HEK293 (cell line): ENCODE measurements around the gene RCN2.

ENCODE experiments used
- CTCF ChIA-PET: fragments of 350-600 bp; formaldehyde crosslinking; extraction: SDS; loops from one replicate; lab custom pipeline; 2021; ENCODE audit warnings: antibody characterized with exemption; lab: Yijun Ruan, JAX
- POLR2A ChIA-PET: fragments of 300-600 bp; formaldehyde crosslinking; extraction: SDS; loops from one replicate; lab custom pipeline; 2020; ENCODE audit warnings: antibody characterized with exemption, inconsistent platforms; lab: Yijun Ruan, JAX
- H3K27ac ChIP-seq: fragments of 200-500 bp; sonication (Bioruptor generic); 2 replicates; pipeline ENCODE4 v1.5.1; 2014; ENCODE audit warnings: low read depth, low read length, control low read depth, inconsistent platforms; ENCODE audit errors: extremely low read depth
- H3K36me3 ChIP-seq, 2 experiments: fragments of 200-500 bp in 1 of 2; sonication (Bioruptor generic) in 1 of 2; 1 replicate in 1 of 2; 2 replicates in 1 of 2; pipeline ENCODE4 v1.5.1; 2014 to 2017; ENCODE audit warnings: inconsistent platforms in 2 of 2, low read length in 2 of 2; ENCODE audit not compliant: control insufficient read depth in 2 of 2, insufficient read depth in 1 of 2
- H3K4me1 ChIP-seq: fragments of 200-500 bp; sonication (Bioruptor generic); 2 replicates; pipeline ENCODE4 v1.5.1; 2014; ENCODE audit warnings: mild to moderate bottlenecking, low read length, inconsistent platforms; ENCODE audit not compliant: control insufficient read depth, insufficient read depth
- H3K4me3 ChIP-seq: 2 replicates; pipeline ENCODE4 v1.5.1; 2011; ENCODE audit warnings: low read depth, mild to moderate bottlenecking, control low read depth, low read length, moderate library complexity
- H3K9me3 ChIP-seq: fragments of 200-500 bp; sonication (Bioruptor generic); 2 replicates; pipeline ENCODE4 v1.5.1; 2014; ENCODE audit warnings: low read depth, low read length, inconsistent platforms; ENCODE audit not compliant: control insufficient read depth, insufficient read depth
- ATF2 ChIP-seq: fragments of 450-650 bp; formaldehyde crosslinking; IDR thresholded peaks from 2 replicates; pipeline ENCODE4 v1.5.1; 2016; ENCODE audit warnings: missing biosample characterization, missing genetic modification characterization, low read depth
- FEZF1 ChIP-seq: fragments of 450-650 bp; formaldehyde crosslinking; IDR thresholded peaks from 2 replicates; pipeline ENCODE4 v1.5.1; 2016; ENCODE audit warnings: missing biosample characterization, missing genetic modification characterization
- GLI2 ChIP-seq: fragments of 450-650 bp; formaldehyde crosslinking; IDR thresholded peaks from 2 replicates; pipeline ENCODE4; 2017; ENCODE audit warnings: missing biosample characterization, missing genetic modification characterization, low read depth, borderline replicate concordance
- GLIS1 ChIP-seq: fragments of 450-650 bp; formaldehyde crosslinking; IDR thresholded peaks from 2 replicates; pipeline ENCODE4 v1.5.1; 2016; ENCODE audit warnings: missing biosample characterization, missing genetic modification characterization
- KLF17 ChIP-seq: fragments of 450-650 bp; formaldehyde crosslinking; IDR thresholded peaks from 2 replicates; pipeline ENCODE4 v1.5.1; 2016; ENCODE audit warnings: missing biosample characterization, missing genetic modification characterization
- PRDM6 ChIP-seq: fragments of 450-650 bp; formaldehyde crosslinking; IDR thresholded peaks from 2 replicates; pipeline ENCODE4 v1.5.1; 2017; ENCODE audit warnings: missing biosample characterization, missing genetic modification characterization
- SCRT2 ChIP-seq: fragments of 450-650 bp; formaldehyde crosslinking; IDR thresholded peaks from 2 replicates; pipeline ENCODE4 v1.5.1; 2016; ENCODE audit warnings: missing biosample characterization, missing genetic modification characterization
- SP7 ChIP-seq: fragments of 450-650 bp; formaldehyde crosslinking; IDR thresholded peaks from 2 replicates; pipeline ENCODE4 v1.5.1; 2016; ENCODE audit warnings: missing biosample characterization, missing genetic modification characterization
- ZBTB8A ChIP-seq: fragments of 450-650 bp; formaldehyde crosslinking; IDR thresholded peaks from 2 replicates; pipeline ENCODE4 v1.5.1; 2016; ENCODE audit warnings: missing biosample characterization, missing genetic modification characterization
- ZNF184 ChIP-seq: fragments of 450-650 bp; IDR thresholded peaks from 2 replicates; pipeline ENCODE4 v1.5.1; 2018; ENCODE audit warnings: missing biosample characterization, mild to moderate bottlenecking, missing genetic modification characterization
- ZNF2 ChIP-seq: fragments of 450-650 bp; formaldehyde crosslinking; IDR thresholded peaks from 2 replicates; pipeline ENCODE4 v1.5.1; 2016; ENCODE audit warnings: missing biosample characterization, missing genetic modification characterization
- ZNF280C ChIP-seq: fragments of 450-650 bp; formaldehyde crosslinking; IDR thresholded peaks from 2 replicates; pipeline ENCODE4 v1.5.1; 2016; ENCODE audit warnings: missing biosample characterization, missing genetic modification characterization
- ZNF398 ChIP-seq: fragments of 450-650 bp; formaldehyde crosslinking; IDR thresholded peaks from 2 replicates; pipeline ENCODE4 v1.5.1; 2017; ENCODE audit warnings: missing biosample characterization, missing genetic modification characterization
- ZNF530 ChIP-seq: fragments of 450-650 bp; formaldehyde crosslinking; IDR thresholded peaks from 2 replicates; pipeline ENCODE4 v1.5.1; 2016; ENCODE audit warnings: low read depth, missing biosample characterization, missing genetic modification characterization
- ZNF561 ChIP-seq: fragments of 450-650 bp; IDR thresholded peaks from 2 replicates; pipeline ENCODE4 v1.5.1; 2018; ENCODE audit warnings: missing biosample characterization, missing genetic modification characterization, borderline replicate concordance
- ZNF585B ChIP-seq: fragments of 450-650 bp; formaldehyde crosslinking; IDR thresholded peaks from 2 replicates; pipeline ENCODE4 v1.5.1; 2016; ENCODE audit warnings: missing biosample characterization, missing genetic modification characterization
- ZNF600 ChIP-seq: fragments of 450-650 bp; formaldehyde crosslinking; IDR thresholded peaks from 2 replicates; pipeline ENCODE4 v1.5.1; 2016; ENCODE audit warnings: missing biosample characterization, missing genetic modification characterization
- ZNF629 ChIP-seq: fragments of 450-650 bp; formaldehyde crosslinking; IDR thresholded peaks from 2 replicates; pipeline ENCODE4 v1.5.1; 2017; ENCODE audit warnings: missing biosample characterization, missing genetic modification characterization
- ZNF639 ChIP-seq: fragments of 450-650 bp; formaldehyde crosslinking; IDR thresholded peaks from 2 replicates; pipeline ENCODE4 v1.5.1; 2016; ENCODE audit warnings: missing biosample characterization, missing genetic modification characterization
- TF ChIP-seq, protein P1 (sequence below): fragments of 450-650 bp; formaldehyde crosslinking; IDR thresholded peaks from 2 replicates; pipeline ENCODE4 v1.5.1; 2016; ENCODE audit warnings: missing biosample characterization, missing genetic modification characterization
- TF ChIP-seq, protein P2 (sequence below): fragments of 450-650 bp; formaldehyde crosslinking; conservative IDR thresholded peaks from 2 replicates; pipeline ENCODE4 v1.5.1; 2016; ENCODE audit warnings: low read depth, missing biosample characterization, missing genetic modification characterization

RCN2 gene

DNA sequence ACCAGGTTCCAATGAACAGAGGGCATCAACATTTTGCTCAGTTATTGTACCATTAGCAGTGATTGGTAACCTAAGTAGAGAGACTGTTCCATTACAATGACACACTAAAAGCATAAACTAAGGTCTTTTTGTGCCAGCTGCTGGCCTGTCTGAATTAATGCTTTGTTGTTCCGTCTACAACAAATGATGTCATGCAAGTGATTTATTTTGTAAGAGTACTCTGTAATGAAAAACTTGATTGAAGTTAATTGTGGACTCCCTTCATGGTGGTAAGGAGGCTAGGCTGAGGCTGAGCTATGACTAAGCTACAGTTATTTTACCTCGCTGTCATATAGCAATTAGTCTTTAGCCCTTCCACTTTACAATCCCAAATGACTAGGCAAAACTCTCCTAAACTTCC lies 23.2 kb downstream of the RCN2 start:
- Histone ChIP-seq H3K9me3 (no peaks in the 10 kb centered on the region), H3K4me1 (peaks cover 11% of the 10 kb centered on the region), H3K27ac (no peak overlapping the region), H3K4me3 (no peak overlapping the region), H3K36me3 (peaks cover 12 to 13% of the 10 kb centered on the region in 2 experiments)
- CTCF ChIA-PET, result interaction anchor here (0.8 to 1.3 kb wide), 3 partner anchors 18 to 50 kb away, joined by 4 to 5 read pairs (median 4); no protein-coding TSS in a partner anchor
- POLR2A ChIA-PET, result interaction anchor here (0.7 to 2.0 kb wide), 2 partner anchors 23 to 51 kb away, joined by 3 to 6 read pairs; partner anchors contain the start of gene RCN2
- TF ChIP-seq SCRT2 (tag by site-specific recombination) (peak; percentile 55), ZNF585B (tag by site-specific recombination) (no peak), PRDM6 (tag by site-specific recombination) (peak; percentile 92), ZNF398 (0 out of 2 replicates have a peak, but pooled peaks have one; percentile 15), SP7 (tag by site-specific recombination) (peak; percentile 99), ZNF184 (tag by site-specific recombination) (peak; percentile 73; the same call in 1 of the 2 replicates), ZNF639 (tag by site-specific recombination) (peak; percentile 56; the same call in 1 of the 2 replicates), KLF17 (tag by site-specific recombination) (0 out of 2 replicates have a peak, but pooled peaks have one; percentile 28), ZNF2 (tag by site-specific recombination) (0 out of 2 replicates have a peak, but pooled peaks have one; percentile 47), GLI2 (tag by site-specific recombination) (0 out of 2 replicates have a peak, but pooled peaks have one; percentile 48), FEZF1 (tag by site-specific recombination) (peak; percentile 77), ZNF280C (tag by site-specific recombination) (no peak), ZBTB8A (tag by site-specific recombination) (0 out of 2 replicates have a peak, but pooled peaks have one; percentile 18), ZNF561 (tag by site-specific recombination) (no peak), ATF2 (tag by site-specific recombination) (peak; percentile 92), ZNF600 (tag by site-specific recombination) (peak; percentile 77), ZNF530 (tag by site-specific recombination) (no peak), ZNF629 (peak; percentile 93), GLIS1 (tag by site-specific recombination) (peak; percentile 34)
- TF ChIP-seq, protein P1, sequence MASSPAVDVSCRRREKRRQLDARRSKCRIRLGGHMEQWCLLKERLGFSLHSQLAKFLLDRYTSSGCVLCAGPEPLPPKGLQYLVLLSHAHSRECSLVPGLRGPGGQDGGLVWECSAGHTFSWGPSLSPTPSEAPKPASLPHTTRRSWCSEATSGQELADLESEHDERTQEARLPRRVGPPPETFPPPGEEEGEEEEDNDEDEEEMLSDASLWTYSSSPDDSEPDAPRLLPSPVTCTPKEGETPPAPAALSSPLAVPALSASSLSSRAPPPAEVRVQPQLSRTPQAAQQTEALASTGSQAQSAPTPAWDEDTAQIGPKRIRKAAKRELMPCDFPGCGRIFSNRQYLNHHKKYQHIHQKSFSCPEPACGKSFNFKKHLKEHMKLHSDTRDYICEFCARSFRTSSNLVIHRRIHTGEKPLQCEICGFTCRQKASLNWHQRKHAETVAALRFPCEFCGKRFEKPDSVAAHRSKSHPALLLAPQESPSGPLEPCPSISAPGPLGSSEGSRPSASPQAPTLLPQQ (tag by site-specific recombination), result 0 out of 2 replicates have a peak, but pooled peaks have one; percentile 18
- TF ChIP-seq, protein P2, sequence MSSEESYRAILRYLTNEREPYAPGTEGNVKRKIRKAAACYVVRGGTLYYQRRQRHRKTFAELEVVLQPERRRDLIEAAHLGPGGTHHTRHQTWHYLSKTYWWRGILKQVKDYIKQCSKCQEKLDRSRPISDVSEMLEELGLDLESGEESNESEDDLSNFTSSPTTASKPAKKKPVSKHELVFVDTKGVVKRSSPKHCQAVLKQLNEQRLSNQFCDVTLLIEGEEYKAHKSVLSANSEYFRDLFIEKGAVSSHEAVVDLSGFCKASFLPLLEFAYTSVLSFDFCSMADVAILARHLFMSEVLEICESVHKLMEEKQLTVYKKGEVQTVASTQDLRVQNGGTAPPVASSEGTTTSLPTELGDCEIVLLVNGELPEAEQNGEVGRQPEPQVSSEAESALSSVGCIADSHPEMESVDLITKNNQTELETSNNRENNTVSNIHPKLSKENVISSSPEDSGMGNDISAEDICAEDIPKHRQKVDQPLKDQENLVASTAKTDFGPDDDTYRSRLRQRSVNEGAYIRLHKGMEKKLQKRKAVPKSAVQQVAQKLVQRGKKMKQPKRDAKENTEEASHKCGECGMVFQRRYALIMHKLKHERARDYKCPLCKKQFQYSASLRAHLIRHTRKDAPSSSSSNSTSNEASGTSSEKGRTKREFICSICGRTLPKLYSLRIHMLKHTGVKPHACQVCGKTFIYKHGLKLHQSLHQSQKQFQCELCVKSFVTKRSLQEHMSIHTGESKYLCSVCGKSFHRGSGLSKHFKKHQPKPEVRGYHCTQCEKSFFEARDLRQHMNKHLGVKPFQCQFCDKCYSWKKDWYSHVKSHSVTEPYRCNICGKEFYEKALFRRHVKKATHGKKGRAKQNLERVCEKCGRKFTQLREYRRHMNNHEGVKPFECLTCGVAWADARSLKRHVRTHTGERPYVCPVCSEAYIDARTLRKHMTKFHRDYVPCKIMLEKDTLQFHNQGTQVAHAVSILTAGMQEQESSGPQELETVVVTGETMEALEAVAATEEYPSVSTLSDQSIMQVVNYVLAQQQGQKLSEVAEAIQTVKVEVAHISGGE, result no peak
